Esophagus squamous epithelium (tissue), 4 donors: ENCODE results near the gene RWDD1.

ENCODE experiments used
- CTCF ChIP-seq, 6 experiments: fragments of 450-650 bp in 4 of 6; fragments of 200-600 bp in 2 of 6; sonication (generic) in 2 of 6; IDR thresholded peaks; one replicate each; pipeline ENCODE4 v1.5.1; 2016 to 2019; ENCODE audit warnings: antibody characterized with exemption in 6 of 6, mild to moderate bottlenecking in 4 of 6, moderate library complexity in 4 of 6
- POLR2A ChIP-seq, 4 donors: fragments of 450-650 bp; IDR thresholded peaks; one replicate each; pipeline ENCODE4 v1.6.1; 2017; ENCODE audit warnings: antibody characterized with exemption in 4 of 4, mild to moderate bottlenecking in 4 of 4, moderate library complexity in 3 of 4

DNA sequence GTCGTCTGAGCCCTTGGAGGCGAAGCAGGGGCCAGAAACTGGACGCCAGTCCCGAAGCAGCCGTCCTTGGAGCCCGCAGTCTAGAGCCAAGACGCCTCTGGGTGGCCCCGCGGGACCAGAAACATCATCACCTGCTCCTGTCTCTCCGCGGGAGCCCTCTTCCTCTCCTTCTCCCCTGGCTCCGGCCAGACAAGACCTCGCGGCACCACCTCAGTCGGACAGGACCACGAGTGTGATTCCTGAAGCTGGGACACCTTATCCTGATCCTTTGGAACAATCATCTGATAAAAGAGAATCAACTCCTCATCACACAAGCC, 45.4 kb downstream of the RWDD1 start:
- TF ChIP-seq CTCF (IDR thresholded peaks at IDR 0.05) (no peak), POLR2A (IDR thresholded peaks at IDR 0.05) (no peak)
